Neural progenitor cell (in vitro differentiated cells): Measurements from ENCODE around the gene ELOVL6. TPM values are rescaled to one million over a fixed set of nuclear protein-coding genes. Genes with fewer than 3 reads are reported as not detected.

ENCODE experiments used
- DNase-seq: peaks from one replicate; pipeline ENCODE4 v3.0.0-alpha.2; 2016; ENCODE audit warnings: low spot score
- H2AFZ ChIP-seq: fragments of 200-600 bp; sonication (generic); replicated peaks from 2 replicates; pipeline ENCODE4 v1.6.1; 2016; ENCODE audit warnings: antibody characterized with exemption
- H3F3A ChIP-seq: fragments of 200-600 bp; sonication (generic); 2 replicates; pipeline ENCODE4 v1.6.1; 2016; ENCODE audit warnings: antibody characterized with exemption, low read depth
- H3K27ac ChIP-seq: fragments of 200-600 bp; sonication (generic); 2 replicates; pipeline ENCODE4 v1.5.1; 2016; ENCODE audit warnings: mild to moderate bottlenecking
- H3K27me3 ChIP-seq: fragments of 200-600 bp; sonication (generic); 2 replicates; pipeline ENCODE4 v1.6.1; 2016; ENCODE audit warnings: mild to moderate bottlenecking, moderate library complexity
- H3K36me3 ChIP-seq: fragments of 200-600 bp; sonication (generic); 2 replicates; pipeline ENCODE4 v1.5.1; 2016
- H3K4me1 ChIP-seq: fragments of 200-600 bp; sonication (generic); 2 replicates; pipeline ENCODE4 v1.6.1; 2016; ENCODE audit warnings: mixed run types
- H3K4me2 ChIP-seq: fragments of 200-600 bp; sonication (generic); 2 replicates; pipeline ENCODE4 v1.6.1; 2016
- H3K4me3 ChIP-seq: fragments of 200-600 bp; sonication (generic); 2 replicates; pipeline ENCODE4 v1.5.1; 2016
- H3K79me2 ChIP-seq: fragments of 200-600 bp; sonication (generic); 2 replicates; pipeline ENCODE4 v1.6.1; 2016; ENCODE audit warnings: low read depth
- H3K9ac ChIP-seq: fragments of 200-600 bp; sonication (generic); 2 replicates; pipeline ENCODE4 v1.6.1; 2016
- H3K9me3 ChIP-seq: fragments of 200-600 bp; sonication (generic); 2 replicates; pipeline ENCODE4 v1.5.1; 2016; ENCODE audit warnings: low read depth
- H4K20me1 ChIP-seq: fragments of 200-600 bp; sonication (generic); 2 replicates; pipeline ENCODE4 v1.6.1; 2016; ENCODE audit warnings: low read depth
- H3K27ac Mint-ChIP-seq: 3 replicates; pipeline ENCODE4 v1.8.0; 2021; ENCODE audit warnings: mixed read lengths
- H3K27me3 Mint-ChIP-seq: 2 replicates; pipeline ENCODE4 v1.8.0; 2022; ENCODE audit warnings: low read depth, mild to moderate bottlenecking, inconsistent platforms, moderate library complexity, mixed read lengths; ENCODE audit not compliant: insufficient read depth
- H3K36me3 Mint-ChIP-seq: 3 replicates; pipeline ENCODE4 v1.8.0; 2021; ENCODE audit warnings: mixed read lengths
- H3K4me1 Mint-ChIP-seq: 3 replicates; pipeline ENCODE4 v1.8.0; 2021; ENCODE audit warnings: mixed read lengths
- H3K4me3 Mint-ChIP-seq: 3 replicates; pipeline ENCODE4 v1.8.0; 2021; ENCODE audit warnings: mild to moderate bottlenecking, moderate library complexity, mixed read lengths
- H3K9me3 Mint-ChIP-seq: 3 replicates; pipeline ENCODE4 v1.8.0; 2020; ENCODE audit warnings: mixed read lengths
- EZH2 ChIP-seq: fragments of 200-600 bp; sonication (generic); IDR thresholded peaks from 2 replicates; pipeline ENCODE4 v1.6.1; 2017; ENCODE audit warnings: antibody characterized with exemption, mild to moderate bottlenecking, moderate library complexity
- EZH2phosphoT487 ChIP-seq: fragments of 200-600 bp; sonication (generic); IDR thresholded peaks from 2 replicates; pipeline ENCODE4 v1.6.1; 2017; ENCODE audit warnings: antibody characterized with exemption
- total RNA-seq: library from RNA; depleted of rRNA; stranded (reverse); fragments of >200 nt; gene quantifications from 2 replicates; pipeline ENCODE4 v1.2.3, GENCODE V29; 2015; ENCODE audit warnings: low replicate concordance
- TF ChIP-seq, protein P1 (sequence below): fragments of 200-600 bp; sonication (generic); IDR thresholded peaks from 2 replicates; pipeline ENCODE4 v1.5.1; 2017; ENCODE audit warnings: antibody characterized with exemption, mild to moderate bottlenecking

Gene ELOVL6
- total RNA-seq, 1 donor from 2014 or later, result 54.4 TPM

- no peak overlapping the region for H3K9ac ChIP-seq
- Mint-ChIP-seq H3K36me3 (peaks cover 27% of the 10 kb centered on the region), H3K27me3 (no peaks in the 10 kb centered on the region)
Observed at GRCh38 chr4:110164251-110164650, 34.2 kb downstream of the ELOVL6 start.

DNA sequence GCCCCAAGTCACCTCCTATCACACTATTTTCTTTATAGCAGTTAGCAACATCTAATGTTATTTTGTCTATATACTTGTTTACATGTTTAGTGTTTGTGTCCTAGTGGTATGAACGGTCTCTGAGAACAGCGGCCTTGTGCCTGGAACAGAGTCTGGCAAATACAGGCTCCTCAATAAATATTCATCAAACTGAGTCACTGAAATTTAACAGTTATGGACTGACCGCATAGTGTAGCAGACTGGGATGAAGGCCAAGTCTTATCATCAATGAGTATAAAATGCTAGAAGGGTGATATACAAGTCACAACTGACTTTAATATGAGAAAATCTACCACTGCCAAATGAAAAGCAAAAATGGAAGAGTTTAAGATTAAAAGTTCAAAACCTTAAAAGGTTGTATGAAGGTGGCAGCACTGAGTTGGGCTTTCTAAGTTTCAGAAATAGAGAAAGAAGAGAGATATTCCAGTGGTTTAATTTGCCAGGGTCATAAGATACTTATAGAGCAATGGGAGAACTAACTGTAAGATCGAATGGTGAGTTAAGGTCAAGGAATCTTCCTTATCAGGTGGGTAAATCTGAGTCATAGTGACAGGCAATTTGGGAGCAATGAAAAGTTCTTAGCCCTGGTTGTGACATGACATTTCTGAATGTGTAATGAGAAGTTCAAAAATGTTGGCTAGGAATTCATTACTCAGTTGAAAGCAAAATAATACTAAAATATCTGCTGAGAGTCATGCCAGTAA is 34.9 kb downstream of the ELOVL6 start:
- peaks cover 31% of the 10 kb centered on the region for H4K20me1 ChIP-seq
- H3K79me2 ChIP-seq, result peaks cover 76% of the 10 kb centered on the region
- no peaks in the 10 kb centered on the region for H3K4me1 ChIP-seq
- peaks cover 15% of the 10 kb centered on the region for H3K4me1 Mint-ChIP-seq
- no peak overlapping the region for H3K27ac ChIP-seq
- no peak for DNase-seq
- H3K27me3 Mint-ChIP-seq, result no peaks in the 10 kb centered on the region
- H2AFZ ChIP-seq, result no peak overlapping the region
- H3K9ac ChIP-seq, result no peak overlapping the region
- no peak for TF ChIP-seq EZH2
- TF ChIP-seq, protein P1, sequence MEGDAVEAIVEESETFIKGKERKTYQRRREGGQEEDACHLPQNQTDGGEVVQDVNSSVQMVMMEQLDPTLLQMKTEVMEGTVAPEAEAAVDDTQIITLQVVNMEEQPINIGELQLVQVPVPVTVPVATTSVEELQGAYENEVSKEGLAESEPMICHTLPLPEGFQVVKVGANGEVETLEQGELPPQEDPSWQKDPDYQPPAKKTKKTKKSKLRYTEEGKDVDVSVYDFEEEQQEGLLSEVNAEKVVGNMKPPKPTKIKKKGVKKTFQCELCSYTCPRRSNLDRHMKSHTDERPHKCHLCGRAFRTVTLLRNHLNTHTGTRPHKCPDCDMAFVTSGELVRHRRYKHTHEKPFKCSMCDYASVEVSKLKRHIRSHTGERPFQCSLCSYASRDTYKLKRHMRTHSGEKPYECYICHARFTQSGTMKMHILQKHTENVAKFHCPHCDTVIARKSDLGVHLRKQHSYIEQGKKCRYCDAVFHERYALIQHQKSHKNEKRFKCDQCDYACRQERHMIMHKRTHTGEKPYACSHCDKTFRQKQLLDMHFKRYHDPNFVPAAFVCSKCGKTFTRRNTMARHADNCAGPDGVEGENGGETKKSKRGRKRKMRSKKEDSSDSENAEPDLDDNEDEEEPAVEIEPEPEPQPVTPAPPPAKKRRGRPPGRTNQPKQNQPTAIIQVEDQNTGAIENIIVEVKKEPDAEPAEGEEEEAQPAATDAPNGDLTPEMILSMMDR, result no peak
- TF ChIP-seq EZH2phosphoT487, result no peak
- H3K27me3 ChIP-seq, result no peaks in the 10 kb centered on the region
- no peak overlapping the region for H3K27ac Mint-ChIP-seq
- no peak overlapping the region for H3K4me3 ChIP-seq
- peaks cover 27% of the 10 kb centered on the region for H3K36me3 Mint-ChIP-seq
- no peaks in the 10 kb centered on the region for H3K36me3 ChIP-seq
- no peaks in the 10 kb centered on the region for H3K9me3 ChIP-seq
- H3K4me2 ChIP-seq, result no peak overlapping the region
- H3K9me3 Mint-ChIP-seq, result no peaks in the 10 kb centered on the region
- no peaks in the 10 kb centered on the region for H3F3A ChIP-seq
- H3K4me3 Mint-ChIP-seq, result no peak overlapping the region

More at GRCh38 chr4:110164251-110164650, 34.2 kb downstream of the ELOVL6 start:
- H3K4me1 ChIP-seq, result no peaks in the 10 kb centered on the region
- no peaks in the 10 kb centered on the region for H3F3A ChIP-seq
- Mint-ChIP-seq H3K9me3 (no peaks in the 10 kb centered on the region), H3K4me3 (no peak overlapping the region), H3K4me1 (peaks cover 15% of the 10 kb centered on the region), H3K27ac (no peak overlapping the region)
- peaks cover 76% of the 10 kb centered on the region for H3K79me2 ChIP-seq
- H2AFZ ChIP-seq, result no peak overlapping the region
- no peaks in the 10 kb centered on the region for H3K36me3 ChIP-seq
- peaks cover 29% of the 10 kb centered on the region for H4K20me1 ChIP-seq
- no peak for DNase-seq
- no peaks in the 10 kb centered on the region for H3K27me3 ChIP-seq
- H3K4me2 ChIP-seq, result no peak overlapping the region
- no peak overlapping the region for H3K4me3 ChIP-seq
- TF ChIP-seq, protein P1, result no peak
- no peak for TF ChIP-seq EZH2phosphoT487
- H3K9me3 ChIP-seq, result no peaks in the 10 kb centered on the region
- H3K27ac ChIP-seq, result no peak overlapping the region

GRCh38 chr4:110160618-110161017 is 37.8 kb downstream of the ELOVL6 start:
- Histone ChIP-seq H2AFZ (no peak overlapping the region), H3K4me3 (no peak overlapping the region), H3K4me2 (no peak overlapping the region), H3K9me3 (no peaks in the 10 kb centered on the region), H3K27ac (no peak overlapping the region), H3F3A (no peaks in the 10 kb centered on the region), H3K36me3 (no peaks in the 10 kb centered on the region), H4K20me1 (peaks cover 42% of the 10 kb centered on the region), H3K4me1 (no peaks in the 10 kb centered on the region), H3K27me3 (no peaks in the 10 kb centered on the region), H3K79me2 (peaks cover 85% of the 10 kb centered on the region), H3K9ac (no peak overlapping the region)
- DNase-seq, result no peak
- no peak overlapping the region for H3K27ac Mint-ChIP-seq
- H3K4me3 Mint-ChIP-seq, result no peak overlapping the region
- H3K27me3 Mint-ChIP-seq, result no peaks in the 10 kb centered on the region
- peaks cover 16% of the 10 kb centered on the region for H3K36me3 Mint-ChIP-seq
- TF ChIP-seq EZH2 (no peak), EZH2phosphoT487 (no peak)
- TF ChIP-seq, protein P1, result no peak
- H3K9me3 Mint-ChIP-seq, result no peaks in the 10 kb centered on the region
- peaks cover 29% of the 10 kb centered on the region for H3K4me1 Mint-ChIP-seq
